DND-41 (cell line): ENCODE results near the gene S100A4.

ENCODE experiments used
- CTCF ChIP-seq: IDR thresholded peaks from 2 replicates; pipeline ENCODE4 v1.5.1; 2012; ENCODE audit warnings: borderline replicate concordance, low read length, moderate library complexity, mild to moderate bottlenecking; ENCODE audit not compliant: poor library complexity, severe bottlenecking; ENCODE audit errors: extremely low read depth
- EZH2 ChIP-seq: IDR thresholded peaks from 3 replicates; pipeline ENCODE4 v1.6.1; 2012; ENCODE audit warnings: borderline replicate concordance, low read depth, mild to moderate bottlenecking, moderate library complexity, low read length, inconsistent platforms; ENCODE audit not compliant: severe bottlenecking

- TF ChIP-seq CTCF (no peak), EZH2 (no peak)
These were observed 22.2 kb upstream of the S100A4 start for GRCh38 chr1:153567621-153568366.
